HEK293 (cell line): ENCODE data around the gene KRT76.

ENCODE experiments used
- HIC1 ChIP-seq: fragments of 450-650 bp; formaldehyde crosslinking; IDR thresholded peaks from 2 replicates; pipeline ENCODE4 v1.5.1; 2016; ENCODE audit warnings: missing biosample characterization, missing genetic modification characterization
- KLF8 ChIP-seq: fragments of 450-650 bp; formaldehyde crosslinking; IDR thresholded peaks from 2 replicates; pipeline ENCODE4 v1.5.1; 2016; ENCODE audit warnings: missing biosample characterization, missing genetic modification characterization
- YY2 ChIP-seq: fragments of 450-650 bp; formaldehyde crosslinking; IDR thresholded peaks from 2 replicates; pipeline ENCODE4 v1.5.1; 2016; ENCODE audit warnings: missing biosample characterization, missing genetic modification characterization
- ZBTB49 ChIP-seq: fragments of 450-650 bp; formaldehyde crosslinking; IDR thresholded peaks from 2 replicates; pipeline ENCODE4 v1.5.1; 2016; ENCODE audit warnings: missing biosample characterization, missing genetic modification characterization, low read depth
- ZNF132 ChIP-seq: fragments of 450-650 bp; formaldehyde crosslinking; IDR thresholded peaks from 2 replicates; pipeline ENCODE4 v1.5.1; 2017; ENCODE audit warnings: missing biosample characterization, missing genetic modification characterization, borderline replicate concordance
- ZNF26 ChIP-seq: fragments of 450-650 bp; formaldehyde crosslinking; IDR thresholded peaks from 2 replicates; pipeline ENCODE4 v1.5.1; 2016; ENCODE audit warnings: missing biosample characterization, missing genetic modification characterization
- ZNF274 ChIP-seq, 2 experiments: fragments of 200-500 bp in 1 of 2; fragments of 450-650 bp in 1 of 2; sonication (Bioruptor generic) in 1 of 2; formaldehyde crosslinking in 1 of 2; IDR thresholded peaks; 2 replicates each; pipeline versions ENCODE4 v1.5.1 to v1.6.1; 2014 to 2016; ENCODE audit warnings: borderline replicate concordance in 1 of 2, inconsistent platforms in 1 of 2, low read length in 1 of 2, missing biosample characterization in 1 of 2, missing genetic modification characterization in 1 of 2
- ZNF639 ChIP-seq: fragments of 450-650 bp; formaldehyde crosslinking; IDR thresholded peaks from 2 replicates; pipeline ENCODE4 v1.5.1; 2016; ENCODE audit warnings: missing biosample characterization, missing genetic modification characterization
- ZNF664 ChIP-seq: fragments of 450-650 bp; formaldehyde crosslinking; IDR thresholded peaks from 2 replicates; pipeline ENCODE4 v1.5.1; 2016; ENCODE audit warnings: missing biosample characterization, missing genetic modification characterization
- TF ChIP-seq, protein P1 (sequence below): fragments of 450-650 bp; formaldehyde crosslinking; IDR thresholded peaks from 2 replicates; pipeline ENCODE4 v1.5.1; 2016; ENCODE audit warnings: missing biosample characterization, missing genetic modification characterization
- TF ChIP-seq, protein P2 (sequence below): fragments of 450-650 bp; formaldehyde crosslinking; IDR thresholded peaks from 2 replicates; pipeline ENCODE4 v1.5.1; 2016; ENCODE audit warnings: missing biosample characterization, missing genetic modification characterization
- TF ChIP-seq, protein P3 (sequence below): fragments of 450-650 bp; formaldehyde crosslinking; IDR thresholded peaks from 2 replicates; pipeline ENCODE4 v1.5.1; 2017; ENCODE audit warnings: missing biosample characterization, missing genetic modification characterization
- TF ChIP-seq, protein P4 (sequence below): fragments of 450-650 bp; IDR thresholded peaks from 2 replicates; pipeline ENCODE4 v1.5.1; 2018; ENCODE audit warnings: missing biosample characterization, missing genetic modification characterization

DNA sequence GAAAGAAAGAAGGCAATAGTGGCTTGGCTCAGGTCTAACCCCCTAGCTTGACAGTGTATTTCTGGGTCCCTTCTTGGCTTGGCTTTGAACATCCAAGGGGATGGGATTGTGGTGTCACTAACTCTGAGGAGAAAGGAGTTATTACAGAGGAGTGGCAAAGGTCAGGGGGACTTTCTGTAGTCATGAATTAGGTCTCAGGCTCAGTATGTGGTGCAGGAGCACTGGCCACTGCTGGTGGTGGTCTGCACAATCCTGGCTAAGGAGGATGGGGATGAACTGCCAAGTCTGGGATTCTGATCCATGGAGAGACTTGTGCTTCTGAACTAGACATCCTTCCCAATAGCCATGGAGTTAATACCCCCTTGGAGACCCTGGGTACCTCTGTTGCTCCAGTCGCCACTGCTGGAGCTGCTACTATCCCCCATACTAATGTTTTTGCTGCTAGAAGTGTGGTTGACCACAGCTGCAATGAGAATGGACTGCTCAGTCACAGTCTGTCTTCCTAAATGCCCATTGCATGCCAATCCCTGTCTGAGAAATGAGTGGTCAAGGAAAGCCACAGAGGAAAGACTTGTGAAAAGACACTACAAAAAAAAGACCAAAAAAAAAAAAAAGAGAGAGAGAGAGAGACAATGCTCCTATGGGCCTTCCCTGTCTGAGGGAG lies 32.5 kb downstream of the KRT76 start:
- TF ChIP-seq YY2 (tag by site-specific recombination) (no peak), ZNF274 (IDR thresholded peaks at IDR 0.05; ENCODE audit: low read length) (no peak), ZNF274 (tag by site-specific recombination; IDR thresholded peaks at IDR 0.05; ENCODE audit: borderline replicate concordance) (no peak), ZNF26 (tag by site-specific recombination) (no peak), KLF8 (tag by site-specific recombination) (no peak), ZBTB49 (tag by site-specific recombination) (no peak), ZNF664 (tag by site-specific recombination) (no peak), ZNF639 (tag by site-specific recombination) (no peak), HIC1 (tag by site-specific recombination) (no peak), ZNF132 (no peak)
- TF ChIP-seq, protein P1, sequence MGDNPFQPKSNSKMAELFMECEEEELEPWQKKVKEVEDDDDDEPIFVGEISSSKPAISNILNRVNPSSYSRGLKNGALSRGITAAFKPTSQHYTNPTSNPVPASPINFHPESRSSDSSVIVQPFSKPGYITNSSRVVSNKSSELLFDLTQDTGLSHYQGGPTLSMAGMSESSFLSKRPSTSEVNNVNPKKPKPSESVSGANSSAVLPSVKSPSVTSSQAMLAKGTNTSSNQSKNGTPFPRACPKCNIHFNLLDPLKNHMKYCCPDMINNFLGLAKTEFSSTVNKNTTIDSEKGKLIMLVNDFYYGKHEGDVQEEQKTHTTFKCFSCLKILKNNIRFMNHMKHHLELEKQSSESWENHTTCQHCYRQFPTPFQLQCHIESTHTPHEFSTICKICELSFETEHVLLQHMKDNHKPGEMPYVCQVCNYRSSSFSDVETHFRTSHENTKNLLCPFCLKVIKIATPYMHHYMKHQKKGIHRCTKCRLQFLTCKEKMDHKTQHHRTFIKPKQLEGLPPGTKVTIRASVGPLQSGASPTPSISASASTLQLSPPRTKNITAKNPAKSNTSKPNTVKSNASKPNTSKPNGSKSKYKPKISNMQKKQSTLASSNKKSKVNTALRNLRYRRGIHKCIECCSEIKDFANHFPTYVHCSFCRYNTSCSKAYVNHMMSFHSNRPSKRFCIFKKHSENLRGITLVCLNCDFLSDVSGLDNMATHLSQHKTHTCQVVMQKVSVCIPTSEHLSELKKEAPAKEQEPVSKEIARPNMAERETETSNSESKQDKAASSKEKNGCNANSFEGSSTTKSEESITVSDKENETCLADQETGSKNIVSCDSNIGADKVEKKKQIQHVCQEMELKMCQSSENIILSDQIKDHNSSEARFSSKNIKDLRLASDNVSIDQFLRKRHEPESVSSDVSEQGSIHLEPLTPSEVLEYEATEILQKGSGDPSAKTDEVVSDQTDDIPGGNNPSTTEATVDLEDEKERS (tag by site-specific recombination), result no peak
- TF ChIP-seq, protein P2, sequence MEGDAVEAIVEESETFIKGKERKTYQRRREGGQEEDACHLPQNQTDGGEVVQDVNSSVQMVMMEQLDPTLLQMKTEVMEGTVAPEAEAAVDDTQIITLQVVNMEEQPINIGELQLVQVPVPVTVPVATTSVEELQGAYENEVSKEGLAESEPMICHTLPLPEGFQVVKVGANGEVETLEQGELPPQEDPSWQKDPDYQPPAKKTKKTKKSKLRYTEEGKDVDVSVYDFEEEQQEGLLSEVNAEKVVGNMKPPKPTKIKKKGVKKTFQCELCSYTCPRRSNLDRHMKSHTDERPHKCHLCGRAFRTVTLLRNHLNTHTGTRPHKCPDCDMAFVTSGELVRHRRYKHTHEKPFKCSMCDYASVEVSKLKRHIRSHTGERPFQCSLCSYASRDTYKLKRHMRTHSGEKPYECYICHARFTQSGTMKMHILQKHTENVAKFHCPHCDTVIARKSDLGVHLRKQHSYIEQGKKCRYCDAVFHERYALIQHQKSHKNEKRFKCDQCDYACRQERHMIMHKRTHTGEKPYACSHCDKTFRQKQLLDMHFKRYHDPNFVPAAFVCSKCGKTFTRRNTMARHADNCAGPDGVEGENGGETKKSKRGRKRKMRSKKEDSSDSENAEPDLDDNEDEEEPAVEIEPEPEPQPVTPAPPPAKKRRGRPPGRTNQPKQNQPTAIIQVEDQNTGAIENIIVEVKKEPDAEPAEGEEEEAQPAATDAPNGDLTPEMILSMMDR, result no peak
- TF ChIP-seq, protein P3, sequence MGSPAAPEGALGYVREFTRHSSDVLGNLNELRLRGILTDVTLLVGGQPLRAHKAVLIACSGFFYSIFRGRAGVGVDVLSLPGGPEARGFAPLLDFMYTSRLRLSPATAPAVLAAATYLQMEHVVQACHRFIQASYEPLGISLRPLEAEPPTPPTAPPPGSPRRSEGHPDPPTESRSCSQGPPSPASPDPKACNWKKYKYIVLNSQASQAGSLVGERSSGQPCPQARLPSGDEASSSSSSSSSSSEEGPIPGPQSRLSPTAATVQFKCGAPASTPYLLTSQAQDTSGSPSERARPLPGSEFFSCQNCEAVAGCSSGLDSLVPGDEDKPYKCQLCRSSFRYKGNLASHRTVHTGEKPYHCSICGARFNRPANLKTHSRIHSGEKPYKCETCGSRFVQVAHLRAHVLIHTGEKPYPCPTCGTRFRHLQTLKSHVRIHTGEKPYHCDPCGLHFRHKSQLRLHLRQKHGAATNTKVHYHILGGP (tag by site-specific recombination), result no peak
- TF ChIP-seq, protein P4, sequence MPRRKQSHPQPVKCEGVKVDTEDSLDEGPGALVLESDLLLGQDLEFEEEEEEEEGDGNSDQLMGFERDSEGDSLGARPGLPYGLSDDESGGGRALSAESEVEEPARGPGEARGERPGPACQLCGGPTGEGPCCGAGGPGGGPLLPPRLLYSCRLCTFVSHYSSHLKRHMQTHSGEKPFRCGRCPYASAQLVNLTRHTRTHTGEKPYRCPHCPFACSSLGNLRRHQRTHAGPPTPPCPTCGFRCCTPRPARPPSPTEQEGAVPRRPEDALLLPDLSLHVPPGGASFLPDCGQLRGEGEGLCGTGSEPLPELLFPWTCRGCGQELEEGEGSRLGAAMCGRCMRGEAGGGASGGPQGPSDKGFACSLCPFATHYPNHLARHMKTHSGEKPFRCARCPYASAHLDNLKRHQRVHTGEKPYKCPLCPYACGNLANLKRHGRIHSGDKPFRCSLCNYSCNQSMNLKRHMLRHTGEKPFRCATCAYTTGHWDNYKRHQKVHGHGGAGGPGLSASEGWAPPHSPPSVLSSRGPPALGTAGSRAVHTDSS (tag by site-specific recombination), result no peak
